GM21360 (cell line): ENCODE measurements around the gene GPR84.

Experiments
- ATAC-seq: cut with Tn5 transposase; IDR thresholded peaks from one replicate; pipeline ENCODE4 v1.9.1; 2021; ENCODE audit warnings: mild to moderate bottlenecking, moderate library complexity; ENCODE audit not compliant: unreplicated experiment

Gene GPR84

GRCh38 chr12:54375259-54375579 is 10.9 kb upstream of the GPR84 start:
- ATAC-seq, result no peak

- ATAC-seq, result no peak
These were observed 10.4 kb upstream of the GPR84 start for GRCh38 chr12:54374562-54375258.

DNA sequence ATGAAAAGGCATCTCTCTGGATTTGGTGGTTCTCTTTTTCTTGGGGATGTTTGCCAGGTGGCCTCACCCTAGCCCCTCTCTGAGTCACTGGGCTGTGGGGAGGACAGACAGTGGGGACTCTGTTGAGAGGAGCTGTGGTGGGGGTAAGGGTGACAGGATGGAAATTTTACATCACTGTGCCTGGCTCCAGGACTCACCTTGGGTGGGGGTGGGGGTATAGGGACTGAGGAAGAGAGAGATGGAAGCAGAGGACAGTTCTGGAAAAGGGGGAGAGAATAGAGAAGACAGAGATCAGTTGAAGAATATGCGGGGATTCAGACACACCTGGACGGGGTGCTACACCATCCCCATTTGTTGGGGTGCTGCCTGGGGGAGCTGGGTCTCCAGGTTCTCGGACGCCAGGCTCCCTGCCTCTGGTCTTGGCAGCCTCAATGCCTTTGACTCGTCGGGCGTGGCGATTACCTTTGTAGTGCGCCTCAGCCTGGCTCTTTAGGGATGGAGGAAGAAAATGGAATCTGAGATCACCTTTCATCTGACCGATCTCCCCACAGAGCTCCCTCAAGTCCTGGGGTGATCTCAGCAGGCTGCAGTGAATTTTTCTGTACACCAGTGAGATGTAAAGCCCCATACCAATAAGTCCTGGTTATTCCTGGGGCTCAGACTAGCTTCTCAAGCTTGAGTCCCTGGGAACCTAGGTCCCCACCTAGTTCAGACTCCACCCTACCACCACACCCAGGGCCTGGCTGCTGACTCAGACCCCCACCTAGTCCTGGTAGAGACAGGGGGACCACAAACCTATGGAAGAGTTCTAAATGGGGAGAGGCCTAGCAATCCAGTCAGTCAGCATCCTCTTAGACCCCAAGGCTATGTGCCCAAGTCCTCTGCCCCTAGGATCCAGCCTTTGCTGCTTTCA is 9.6 kb upstream of the GPR84 start:
- ATAC-seq, result no peak

DNA sequence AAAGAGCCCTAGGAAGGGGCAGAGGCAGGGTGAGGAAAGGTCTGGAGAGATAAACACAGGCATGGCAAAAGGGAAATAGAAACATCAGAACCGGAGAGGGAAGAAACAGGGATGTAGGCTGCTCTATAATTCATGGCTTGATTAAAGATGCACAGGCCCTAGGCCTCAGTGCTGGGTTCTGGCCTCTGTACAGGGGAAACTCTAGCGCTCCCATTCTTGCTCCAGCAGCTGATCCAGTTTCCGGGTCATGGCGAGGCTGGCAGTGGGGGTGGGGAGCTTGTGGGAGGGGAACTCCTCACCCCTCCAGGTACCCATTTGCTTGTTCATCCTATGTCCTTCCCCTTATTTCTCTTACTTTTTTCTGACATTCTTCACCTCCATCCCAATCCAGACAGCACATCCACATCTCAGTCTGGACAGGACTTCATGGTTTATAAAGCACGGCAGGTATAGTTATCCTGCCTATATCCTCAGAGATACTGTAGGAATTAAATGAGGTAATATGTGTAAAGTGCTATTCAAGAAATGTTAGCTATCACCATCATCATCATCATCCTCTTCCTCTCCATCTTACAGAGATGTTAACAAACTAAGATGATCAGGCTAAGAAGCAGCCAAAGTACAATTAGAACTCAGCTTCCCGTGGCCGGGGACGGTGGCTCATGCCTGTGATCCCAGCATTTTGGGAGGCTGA is 8.0 kb upstream of the GPR84 start:
- no peak for ATAC-seq

- ATAC-seq, result no peak
These were observed 7.2 kb upstream of the GPR84 start for GRCh38 chr12:54371328-54372112.

DNA sequence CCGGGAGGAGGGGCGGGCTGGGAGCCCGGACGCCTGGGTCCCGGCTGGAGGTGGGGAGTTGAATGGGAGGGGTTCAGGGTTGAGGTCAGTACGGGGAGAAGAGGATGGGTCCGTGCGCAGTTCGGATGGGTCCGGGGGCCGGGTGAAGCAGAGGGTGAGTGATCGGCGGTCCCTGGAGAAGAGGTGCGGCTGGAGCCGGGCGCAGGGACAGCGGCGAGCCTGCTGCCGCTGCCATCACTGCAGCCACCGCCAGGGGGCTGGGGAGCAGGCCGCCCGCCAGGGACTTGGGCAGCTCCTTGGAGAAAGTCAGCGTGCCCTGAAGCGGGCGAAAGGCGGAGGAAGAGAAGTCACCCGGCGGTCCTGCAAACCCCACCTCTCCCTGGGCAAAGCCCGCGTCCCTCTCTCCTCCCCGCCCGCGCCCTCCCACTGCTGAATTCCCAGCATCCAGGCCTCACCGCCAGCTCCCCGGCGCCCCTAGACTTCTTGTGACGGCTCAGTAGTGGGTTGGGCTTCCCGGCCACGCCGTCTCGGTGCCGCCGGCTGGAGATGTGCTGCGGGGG is 6.0 kb upstream of the GPR84 start:
- no peak for ATAC-seq

DNA sequence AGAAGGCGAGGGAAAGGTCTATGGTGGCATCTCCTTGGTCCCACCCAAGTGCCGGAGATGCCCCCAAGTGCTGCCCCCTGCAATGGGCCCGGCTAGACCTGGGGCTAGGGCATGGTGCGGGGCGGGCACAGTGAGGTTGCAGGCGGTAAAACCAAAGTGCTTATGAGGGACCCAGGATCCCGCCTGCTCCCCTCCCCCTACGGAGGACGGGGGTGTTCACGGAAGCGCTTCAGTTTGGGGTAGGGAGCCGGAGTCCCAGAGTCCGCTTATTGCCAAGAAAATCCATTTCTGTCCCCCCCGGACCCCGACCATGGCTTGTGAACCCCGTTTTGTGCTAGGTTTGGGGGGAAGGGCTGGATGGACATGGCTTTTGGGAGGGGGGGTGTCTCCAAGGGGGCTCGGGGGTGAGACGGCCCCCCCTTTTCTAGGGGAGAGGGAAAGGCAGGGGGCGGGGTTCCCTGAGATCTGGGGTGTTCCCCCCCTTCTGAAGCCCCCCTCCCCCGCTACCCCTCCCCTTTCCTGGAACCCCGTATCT is 5.4 kb upstream of the GPR84 start:
- ATAC-seq, result no peak

GRCh38 chr12:54368709-54369596 is 4.7 kb upstream of the GPR84 start:
- peak; percentile 62 for ATAC-seq

DNA sequence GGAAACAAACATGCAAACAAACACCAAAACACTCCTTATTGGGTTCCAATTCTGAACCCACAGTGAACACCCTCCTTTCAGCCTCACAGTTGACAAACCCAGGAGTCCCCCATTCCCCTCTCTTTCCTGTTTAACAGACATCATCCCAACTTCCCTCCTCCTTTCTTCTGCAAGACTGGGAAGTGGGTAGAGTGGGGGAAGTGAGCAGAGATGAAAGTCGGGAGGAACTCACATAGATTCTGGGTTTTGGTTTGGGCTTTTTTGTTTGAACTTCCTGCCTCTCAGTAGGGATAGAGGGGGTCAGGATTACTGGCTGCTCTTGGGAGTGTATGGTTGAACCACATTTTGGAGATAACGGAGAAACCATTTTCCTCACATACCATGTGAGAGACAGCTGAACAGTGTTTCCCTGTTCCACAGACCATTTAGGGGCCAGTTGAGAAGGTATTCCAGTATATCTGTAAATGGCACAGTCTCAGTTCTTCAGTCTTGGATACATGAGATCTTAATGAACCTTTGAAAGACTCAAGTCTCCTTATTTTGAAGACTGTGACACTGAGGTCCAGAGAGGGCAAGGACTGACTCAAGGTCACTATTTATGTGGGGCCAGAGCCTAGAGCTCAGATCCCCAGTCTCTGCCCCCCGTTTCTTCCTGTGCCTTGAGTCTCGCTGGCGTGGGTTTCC is 3.9 kb upstream of the GPR84 start:
- no peak for ATAC-seq

GRCh38 chr12:54363618-54364017 is 668 bp downstream of the GPR84 start:
- no peak for ATAC-seq

- ATAC-seq, result no peak
These were observed 1.2 kb downstream of the GPR84 start for GRCh38 chr12:54363047-54363446.

DNA sequence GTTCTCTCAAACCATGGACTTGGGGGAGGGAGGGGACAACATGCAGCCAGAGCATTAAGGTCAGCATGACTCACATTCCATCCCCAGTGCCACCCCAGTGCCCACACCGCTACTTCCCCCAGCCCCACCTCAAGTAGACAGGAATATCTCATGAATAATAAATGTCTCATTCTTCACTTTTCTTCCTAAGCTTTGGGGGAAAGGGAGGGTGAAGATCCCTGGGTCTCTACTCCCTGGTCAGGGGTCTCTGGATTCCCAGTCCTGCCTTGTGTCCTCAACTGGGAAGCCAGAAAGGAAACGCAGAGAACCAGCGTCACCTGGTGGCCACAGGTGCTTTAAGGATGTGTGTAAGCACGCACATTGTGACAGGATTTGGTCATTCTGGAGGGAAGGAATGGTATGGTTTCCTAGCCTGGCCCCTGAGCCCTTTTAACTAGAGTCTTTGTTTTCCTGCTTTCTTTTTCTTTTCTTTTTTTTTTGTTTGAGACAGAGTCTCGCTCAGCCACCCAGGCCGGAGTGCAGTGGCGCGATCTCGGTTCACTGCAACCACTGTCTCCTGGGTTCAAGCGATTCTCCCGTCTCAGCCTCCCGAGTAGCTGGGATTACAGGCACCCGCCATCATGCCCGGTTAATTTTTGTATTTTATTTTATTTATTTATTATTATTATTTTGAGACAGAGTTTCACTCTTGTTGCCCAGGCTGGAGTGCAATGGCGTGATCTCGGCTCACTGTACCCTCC is 3.4 kb downstream of the GPR84 start:
- no peak for ATAC-seq

DNA sequence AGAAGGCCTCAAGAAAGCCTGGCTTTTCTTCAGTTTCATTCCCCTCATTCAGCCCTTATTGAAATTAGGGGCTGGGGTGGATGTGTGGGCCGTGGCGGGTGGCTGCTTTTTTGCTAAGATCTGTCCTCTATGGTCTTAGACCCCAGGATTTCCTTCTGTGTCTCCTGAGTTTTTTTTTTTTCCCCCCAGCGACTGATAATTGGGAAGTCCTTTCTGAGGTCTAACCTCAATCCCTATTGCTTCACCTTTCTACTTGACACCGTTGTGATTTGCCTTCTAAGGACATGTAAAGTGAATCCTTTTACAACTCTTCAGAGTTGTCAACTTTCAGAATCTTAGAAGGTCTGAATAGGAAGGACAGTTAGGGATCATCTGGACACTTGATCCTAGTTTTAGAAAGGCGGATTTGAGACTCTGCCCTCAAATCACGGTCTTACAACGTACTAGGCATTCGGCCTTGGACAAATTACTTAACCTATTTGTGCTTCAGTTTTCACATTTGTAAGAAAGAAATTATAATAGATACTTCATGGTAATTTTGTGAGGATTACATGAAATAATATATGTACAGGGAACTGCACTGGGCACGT is 4.4 kb downstream of the GPR84 start:
- ATAC-seq, result no peak

- peak; percentile 93 for ATAC-seq
These were observed 5.1 kb downstream of the GPR84 start for GRCh38 chr12:54358945-54359761.

DNA sequence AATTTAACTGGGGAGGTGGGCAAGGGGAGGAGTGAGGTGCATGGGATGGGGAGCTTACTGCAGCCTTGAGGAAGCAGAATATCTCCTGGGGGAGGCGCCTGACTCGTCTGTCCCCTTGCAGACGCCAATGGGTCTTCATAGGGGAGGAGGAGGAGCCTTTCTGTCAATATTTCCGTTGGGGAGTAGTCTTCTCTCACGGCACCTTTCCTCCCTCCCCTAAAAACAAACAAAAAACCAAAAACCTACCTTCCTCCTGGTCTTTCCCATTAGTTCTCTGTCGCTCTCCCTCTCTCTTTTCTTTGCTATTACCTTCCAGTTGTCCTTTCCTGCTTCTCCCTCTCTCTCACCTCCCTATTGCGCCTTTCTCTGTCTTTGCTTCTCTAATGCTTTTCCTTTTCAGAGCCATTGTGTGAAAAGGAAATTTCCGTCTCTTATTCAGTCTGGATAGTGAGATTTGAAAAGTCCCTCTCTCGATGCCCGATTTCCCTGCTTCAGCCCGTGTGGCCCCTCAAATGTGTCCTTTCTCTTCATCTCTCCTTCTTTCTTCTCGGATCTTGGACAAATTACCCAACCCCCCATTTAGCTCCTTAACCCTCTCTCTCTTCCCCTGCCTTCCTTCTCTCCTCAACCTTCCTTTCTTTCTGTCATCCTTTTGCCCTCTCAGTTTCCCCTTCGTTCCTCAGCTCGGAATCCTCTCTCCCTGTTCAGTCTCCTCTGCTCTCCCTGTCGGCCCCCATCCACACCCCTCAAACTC is 5.9 kb downstream of the GPR84 start:
- no peak for ATAC-seq

GRCh38 chr12:54357506-54358190 is 6.6 kb downstream of the GPR84 start:
- ATAC-seq, result no peak
